Measurements from ENCODE around the gene TRIM31. TPM values are rescaled to one million over a fixed set of nuclear protein-coding genes. Genes with fewer than 3 reads are reported as not detected.

Gene TRIM31
- total and polyA plus RNA-seq, 2 donors (not counting 3 experiments of a cell fraction or from before 2014, with no cell fraction given) = not detected

DNA sequence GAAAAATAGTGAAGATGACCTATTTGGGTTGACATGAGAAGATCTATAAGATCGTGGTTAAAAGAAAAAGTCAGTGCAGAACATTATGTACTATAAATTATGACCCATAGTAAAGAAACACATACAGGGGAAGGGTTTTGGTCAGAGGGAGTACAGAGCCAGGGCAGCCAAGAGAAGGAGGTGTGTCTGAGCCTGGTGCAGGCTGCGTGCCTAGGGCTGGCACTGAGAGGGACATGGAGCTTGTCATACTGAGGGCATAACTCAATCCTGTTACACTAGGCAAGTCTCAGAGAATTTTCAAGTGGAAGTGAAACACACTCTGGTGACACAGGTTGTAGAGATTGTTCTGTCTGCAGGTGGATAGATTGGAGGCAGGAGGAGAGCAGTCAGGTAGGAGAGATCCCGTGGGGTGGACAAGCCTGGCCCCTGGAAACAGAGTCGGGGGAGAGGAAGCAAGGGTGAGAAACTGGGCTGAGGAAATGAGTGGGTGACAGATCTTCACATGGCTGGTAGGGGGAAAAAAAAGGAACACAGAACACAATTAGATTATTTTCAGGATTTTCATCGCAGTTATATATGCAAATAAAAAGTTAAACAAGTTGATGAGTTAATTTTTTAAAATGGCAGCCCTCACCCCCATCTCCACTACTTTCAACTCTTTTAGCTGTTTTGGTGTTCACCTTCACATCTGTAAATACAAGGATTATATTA is 18.8 kb downstream of the TRIM31 start:
- Histone ChIP-seq H3K4me2 (ENCODE audit: insufficient read depth, low read length) (no peak overlapping the region), H2AFZ (ENCODE audit: low read depth, low read length) (no peak overlapping the region), H3K27me3 (ENCODE audit: control insufficient read depth in 2 of 2, insufficient read depth in 2 of 2, low read length in 2 of 2) (peaks cover 16 to 40% of the 10 kb centered on the region in 2 experiments), H3K79me2 (ENCODE audit: control insufficient read depth, insufficient read depth, low read length) (no peaks in the 10 kb centered on the region), H3K9ac (replicated peaks; ENCODE audit: extremely low read depth, insufficient read depth, low read length) (no peak overlapping the region), H3K36me3 (ENCODE audit: control insufficient read depth in 2 of 2, extremely low read depth in 1 of 2, insufficient read depth in 2 of 2, low read length in 2 of 2) (no peaks in the 10 kb centered on the region), H3K9me3 (replicated peaks; ENCODE audit: control insufficient read depth, insufficient read depth, low read length) (no peaks in the 10 kb centered on the region), H3K4me3 (replicated peaks in 1 of 3; ENCODE audit: insufficient read depth in 1 of 3, low read depth in 1 of 3, low read length in 3 of 3) (no peak overlapping the region), H4K20me1 (replicated peaks; ENCODE audit: control insufficient read depth, extremely low read depth, insufficient read depth, low read length) (no peaks in the 10 kb centered on the region), H3K9me1 (replicated peaks; ENCODE audit: control insufficient read depth, extremely low read depth, insufficient read depth, low read length) (no peaks in the 10 kb centered on the region), H3K27ac (ENCODE audit: insufficient read depth, low read depth, low read length) (no peak overlapping the region), H3K4me1 (ENCODE audit: control insufficient read depth, extremely low read depth, insufficient read depth, low read length) (no peaks in the 10 kb centered on the region)
- ChIA-PET CTCF (interaction anchor here (1.8 to 2.5 kb wide), 3 partner anchors 10 to 37 kb away, joined by 5 to 14 read pairs (median 8); no protein-coding TSS in a partner anchor), POLR2A (no interaction called here)
- dilution Hi-C loops (cut with MboI; ENCODE audit: extremely low pct_ligation_motif_present, low sequenced_read_pairs) (no loop called here), intact Hi-C loops (cut with micrococcal nuclease) (no loop called here)
- TF ChIP-seq POLR2A (IDR thresholded peaks at IDR 0.05; ENCODE audit: low read depth, low read length) (no peak), GATA2 (IDR thresholded peaks at IDR 0.05; ENCODE audit: insufficient read depth, insufficient read length, low read depth, low read length) (no peak), MAX (IDR thresholded peaks at IDR 0.05; ENCODE audit: insufficient read depth, insufficient read length) (no peak), MYC (IDR thresholded peaks at IDR 0.05; ENCODE audit: low read depth, low read length) (no peak), JUN (IDR thresholded peaks at IDR 0.05; ENCODE audit: borderline replicate concordance, insufficient read depth, insufficient read length, low read depth) (no peak), FOS (IDR thresholded peaks at IDR 0.05; ENCODE audit: borderline replicate concordance, insufficient read depth, low read length) (no peak), CTCF (IDR thresholded peaks at IDR 0.05; ENCODE audit: extremely low read depth in 1 of 2, insufficient read depth in 1 of 2, low read depth in 1 of 2, low read length in 2 of 2) (no peak), EZH2 (IDR thresholded peaks at IDR 0.05; ENCODE audit: borderline replicate concordance, low read depth, low read length, severe bottlenecking) (no peak), POLR2AphosphoS5 (IDR thresholded peaks at IDR 0.05; ENCODE audit: insufficient read depth, low read depth, low read length) (no peak)
- FAIRE-seq (no peak), DNase-seq (ENCODE audit: low read depth, low spot score) (no peak)
- no TSS peak for BruUV-seq (replicated peaks)

Data from endothelial cell of umbilical vein (primary cell).